ENCODE data around the gene CCND1.

- TF ChIP-seq CTCF (conservative IDR thresholded peaks at IDR 0.05; ENCODE audit: low read length) (no peak), EZH2phosphoT487 (IDR thresholded peaks at IDR 0.05; ENCODE audit: borderline replicate concordance, low read depth, low read length) (no peak)
Measured at GRCh38 chr11:69618237-69618636, 22.7 kb upstream of the CCND1 start.

Measured in OCI-LY7 (cell line).